H9 (cell line): ENCODE data around the gene AKAP14. TPM values are rescaled to one million over a fixed set of nuclear protein-coding genes. Genes with fewer than 3 reads are reported as not detected.
A peak's percentile ranks its signal among the peaks of the same experiment; 100 is the strongest.

Source experiments
- DNase-seq: peaks from one replicate; pipeline ENCODE4 v3.0.0-alpha.2; 2017
- H2AFZ ChIP-seq: one replicate; pipeline ENCODE4 v1.6.1; 2013; ENCODE audit warnings: mild to moderate bottlenecking, low read length, control low read depth, moderate library complexity
- H2AK5ac ChIP-seq: 2 replicates; pipeline ENCODE4 v1.6.1; 2013; ENCODE audit warnings: low read length, control low read depth, mixed read lengths; ENCODE audit not compliant: insufficient read length
- H2BK120ac ChIP-seq: one replicate; pipeline ENCODE4 v1.6.1; 2013; ENCODE audit warnings: low read depth, mild to moderate bottlenecking, low read length, control low read depth, inconsistent platforms; ENCODE audit not compliant: poor library complexity, severe bottlenecking
- H2BK12ac ChIP-seq: 2 replicates; pipeline ENCODE4 v1.6.1; 2013; ENCODE audit warnings: low read length, control low read depth, mixed read lengths, low read depth; ENCODE audit not compliant: insufficient read length
- H2BK15ac ChIP-seq: 2 replicates; pipeline ENCODE4 v1.6.1; 2013; ENCODE audit warnings: low read depth, low read length, control low read depth
- H2BK20ac ChIP-seq: one replicate; pipeline ENCODE4 v1.6.1; 2013; ENCODE audit warnings: low read depth, mild to moderate bottlenecking, low read length, control low read depth, inconsistent platforms; ENCODE audit not compliant: poor library complexity, severe bottlenecking
- H2BK5ac ChIP-seq: 2 replicates; pipeline ENCODE4 v1.6.1; 2013; ENCODE audit warnings: low read length, control low read depth, mixed read lengths; ENCODE audit not compliant: insufficient read length
- H3K14ac ChIP-seq: 2 replicates; pipeline ENCODE4 v1.6.1; 2013; ENCODE audit warnings: low read length, control low read depth; ENCODE audit not compliant: insufficient read depth
- H3K18ac ChIP-seq: 2 replicates; pipeline ENCODE4 v1.6.1; 2013; ENCODE audit warnings: low read depth, mild to moderate bottlenecking, mixed read lengths, low read length, control low read depth; ENCODE audit not compliant: insufficient read length
- H3K23ac ChIP-seq: 2 replicates; pipeline ENCODE4 v1.6.1; 2013; ENCODE audit warnings: low read length, control low read depth, mixed read lengths, low read depth; ENCODE audit not compliant: insufficient read length
- H3K23me2 ChIP-seq: 2 replicates; pipeline ENCODE4 v1.6.1; 2013; ENCODE audit warnings: low read depth, mild to moderate bottlenecking, mixed read lengths, low read length, control low read depth; ENCODE audit not compliant: insufficient read length, poor library complexity, severe bottlenecking
- H3K27ac ChIP-seq: 2 replicates; pipeline ENCODE4 v1.5.1; 2013; ENCODE audit warnings: low read length, control low read depth, mixed read lengths, low read depth; ENCODE audit not compliant: insufficient read length
- H3K27me3 ChIP-seq: 2 replicates; pipeline ENCODE4 v1.6.1; 2013; ENCODE audit warnings: low read length, control low read depth, inconsistent platforms; ENCODE audit not compliant: insufficient read depth
- H3K4ac ChIP-seq: 2 replicates; pipeline ENCODE4 v1.6.1; 2013; ENCODE audit warnings: low read depth, mild to moderate bottlenecking, control low read depth, inconsistent platforms, low read length, moderate library complexity
- H3K4me1 ChIP-seq: 2 replicates; pipeline ENCODE4 v1.6.1; 2013; ENCODE audit warnings: low read length, control low read depth, inconsistent platforms; ENCODE audit not compliant: insufficient read depth
- H3K4me2 ChIP-seq: 2 replicates; pipeline ENCODE4 v1.6.1; 2013; ENCODE audit warnings: low read length, control low read depth, mixed read lengths; ENCODE audit not compliant: insufficient read length, insufficient read depth
- H3K56ac ChIP-seq: 2 replicates; pipeline ENCODE4 v1.6.1; 2013; ENCODE audit warnings: low read depth, mild to moderate bottlenecking, mixed read lengths, low read length, control low read depth; ENCODE audit not compliant: insufficient read length
- H3K79me1 ChIP-seq: 2 replicates; pipeline ENCODE4 v1.6.1; 2013; ENCODE audit warnings: low read depth, mild to moderate bottlenecking, moderate library complexity, low read length, control low read depth, inconsistent platforms; ENCODE audit not compliant: insufficient read depth, poor library complexity, severe bottlenecking
- H3K79me2 ChIP-seq: 2 replicates; pipeline ENCODE4 v1.6.1; 2013; ENCODE audit warnings: low read length, control low read depth, inconsistent platforms; ENCODE audit not compliant: insufficient read depth
- H3K9ac ChIP-seq: 2 replicates; pipeline ENCODE4 v1.6.1; 2013; ENCODE audit warnings: low read length, control low read depth, mixed read lengths; ENCODE audit not compliant: insufficient read length; ENCODE audit errors: extremely low read depth
- H3K9me3 ChIP-seq: one replicate; pipeline ENCODE4 v1.6.1; 2013; ENCODE audit warnings: low read depth, low read length, inconsistent platforms; ENCODE audit not compliant: control insufficient read depth
- H3T11ph ChIP-seq: one replicate; pipeline ENCODE4 v1.6.1; 2013; ENCODE audit warnings: mild to moderate bottlenecking, low read length, control low read depth, inconsistent platforms
- H4K20me1 ChIP-seq: one replicate; pipeline ENCODE4 v1.6.1; 2013; ENCODE audit not compliant: control insufficient read depth, insufficient read length, insufficient read depth
- H4K5ac ChIP-seq: 2 replicates; pipeline ENCODE4 v1.6.1; 2013; ENCODE audit warnings: low read depth, mild to moderate bottlenecking, mixed read lengths, low read length, control low read depth; ENCODE audit not compliant: insufficient read length
- H4K8ac ChIP-seq: replicated peaks from 2 replicates; pipeline ENCODE4 v1.6.1; 2013; ENCODE audit warnings: low read length, control low read depth, mixed read lengths, low read depth; ENCODE audit not compliant: insufficient read length
- H4K91ac ChIP-seq: 2 replicates; pipeline ENCODE4 v1.6.1; 2013; ENCODE audit warnings: low read depth, mild to moderate bottlenecking, moderate library complexity, mixed read lengths, low read length, control low read depth; ENCODE audit not compliant: insufficient read length
- H3K27ac Mint-ChIP-seq, 3 experiments: 2 replicates in 2 of 3; 3 replicates in 1 of 3; pipeline ENCODE4 v1.8.0; 2020 to 2021; ENCODE audit warnings: mixed read lengths in 3 of 3, mild to moderate bottlenecking in 1 of 3, moderate library complexity in 1 of 3
- H3K27me3 Mint-ChIP-seq: 2 replicates; pipeline ENCODE4 v1.8.0; 2021; ENCODE audit warnings: low read depth, mild to moderate bottlenecking, moderate library complexity, mixed read lengths
- H3K36me3 Mint-ChIP-seq, 3 experiments: 2 replicates in 2 of 3; 3 replicates in 1 of 3; pipeline ENCODE4 v1.8.0; 2020 to 2021; ENCODE audit warnings: low read depth in 3 of 3, mixed read lengths in 3 of 3; ENCODE audit not compliant: insufficient read depth in 1 of 3
- H3K4me1 Mint-ChIP-seq, 2 experiments: 2 replicates each; pipeline ENCODE4 v1.8.0; 2020; ENCODE audit warnings: mixed read lengths in 2 of 2
- H3K4me3 Mint-ChIP-seq, 2 experiments: 2 replicates in 1 of 2; 3 replicates in 1 of 2; pipeline ENCODE4 v1.8.0; 2020 to 2021; ENCODE audit warnings: mild to moderate bottlenecking in 2 of 2, mixed read lengths in 2 of 2, moderate library complexity in 1 of 2
- H3K9me3 Mint-ChIP-seq, 2 experiments: 2 replicates in 1 of 2; 3 replicates in 1 of 2; pipeline ENCODE4 v1.8.0; 2020; ENCODE audit warnings: mild to moderate bottlenecking in 2 of 2, mixed read lengths in 2 of 2, moderate library complexity in 1 of 2
- CTCF ChIP-seq: fragments of 200-600 bp; sonication (generic); conservative IDR thresholded peaks from 3 replicates; pipeline ENCODE4 v1.8.0; 2021; ENCODE audit warnings: antibody characterized with exemption, mild to moderate bottlenecking
- WGBS: extraction: QIAGEN DNeasy Blood & Tissue Kit; methylation state at CpG from one replicate; pipeline ENCODE4 v1.1.7; 2013; ENCODE audit warnings: missing lambda C conversion rate, low lambda C conversion rate, mixed read lengths; ENCODE audit not compliant: insufficient read length; ENCODE audit errors: extremely low coverage; 5-methylcytosine and 5-hydroxymethylcytosine counted together
- total RNA-seq: library from RNA; stranded (reverse); gene quantifications from 2 replicates; pipeline ENCODE4 v1.2.1, GENCODE V29; 2021

AKAP14 gene
- total RNA-seq, 1 experiment from 2014 or later: not detected

GRCh38 chrX:119870626-119871131 lies 25.0 kb upstream of the AKAP14 start:
- Histone ChIP-seq H3K79me2 (no peaks in the 10 kb centered on the region; the same call in 1 of the 2 replicates), H3K27me3 (no peaks in the 10 kb centered on the region), H2BK5ac (no peak overlapping the region), H2AK5ac (no peak overlapping the region), H4K91ac (no peak overlapping the region), H4K20me1 (no peaks in the 10 kb centered on the region), H2BK15ac (no peak overlapping the region), H3K18ac (no peak overlapping the region), H3K23me2 (peaks cover 13% of the 10 kb centered on the region), H3K23ac (no peak overlapping the region), H3K79me1 (no peaks in the 10 kb centered on the region), H3K9me3 (peaks cover 8% of the 10 kb centered on the region), H4K8ac (no peak overlapping the region), H3K56ac (no peak overlapping the region), H3K4me1 (no peaks in the 10 kb centered on the region), H2BK12ac (no peak overlapping the region), H2AFZ (no peak overlapping the region), H2BK120ac (no peak overlapping the region), H3K14ac (no peak overlapping the region), H3K27ac (no peak overlapping the region), H3K9ac (peak overlapping the region; percentile 63), H4K5ac (no peak overlapping the region), H3K4me2 (peak overlapping the region; percentile 90), H2BK20ac (no peak overlapping the region), H3T11ph (no peak overlapping the region), H3K4ac (no peak overlapping the region)
- H3K4me1 Mint-ChIP-seq: peaks cover 0 to 3% of the 10 kb centered on the region in 2 experiments; a peak in 2 of 4 replicates
- H3K27ac Mint-ChIP-seq: peak overlapping the region in 2 of 3 experiments; percentile 33 to 98; a peak in 4 of 7 replicates
- peaks cover 58 to 62% of the 10 kb centered on the region in 2 experiments for H3K9me3 Mint-ChIP-seq
- H3K27me3 Mint-ChIP-seq: no peaks in the 10 kb centered on the region
- DNase-seq: no peak
- no CpG with 5 or more reads among the region's 25 CpGs for whole genome bisulfite sequencing
- H3K36me3 Mint-ChIP-seq: peaks cover 3 to 10% (median 4%) of the 10 kb centered on the region in 3 experiments; a peak in 6 of 7 replicates
- no peak for TF ChIP-seq CTCF
- H3K4me3 Mint-ChIP-seq: peak overlapping the region; percentile 88 to 95
